HG03342 (cell line): ENCODE measurements around the gene MPV17L.
"Not testable (repeated sequence)": the region's sequence is repeated elsewhere in the genome, so short reads cannot be mapped to it uniquely, and the experiment has no call there.

Experiments
- ATAC-seq: cut with Tn5 transposase; IDR thresholded peaks from one replicate; pipeline ENCODE4 v1.9.1; 2021; ENCODE audit warnings: mild to moderate bottlenecking, moderate library complexity; ENCODE audit not compliant: unreplicated experiment

The MPV17L gene

GRCh38 chr16:15395631-15396508 is at the start of gene MPV17L:
Gene MPV17L, plus strand, starts transcription at chr16:15395754. Its CDS starts 144 bp downstream, at chr16:15395898.
- ATAC-seq, result not testable (repeated sequence)

DNA sequence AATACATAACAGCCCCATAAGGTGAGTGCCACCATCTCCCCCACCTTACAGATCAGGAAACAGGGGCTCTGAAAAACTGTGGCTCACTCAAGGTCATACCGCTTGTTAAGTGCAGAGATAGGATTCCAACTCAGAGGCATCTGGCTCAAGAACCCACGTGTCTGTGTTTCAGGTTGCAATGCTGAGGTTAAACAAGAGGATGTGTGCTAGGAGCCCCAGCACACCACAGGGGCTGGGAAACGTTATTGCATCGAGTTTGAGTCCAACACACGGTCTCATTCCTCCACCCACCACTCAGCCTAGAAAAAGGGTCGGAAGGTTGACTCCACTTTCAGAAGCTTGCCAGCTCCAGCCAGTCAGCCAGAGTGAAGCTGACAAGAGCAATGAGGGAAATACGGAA is 46.8 kb upstream of the MPV17L start:
- not testable (repeated sequence) for ATAC-seq

DNA sequence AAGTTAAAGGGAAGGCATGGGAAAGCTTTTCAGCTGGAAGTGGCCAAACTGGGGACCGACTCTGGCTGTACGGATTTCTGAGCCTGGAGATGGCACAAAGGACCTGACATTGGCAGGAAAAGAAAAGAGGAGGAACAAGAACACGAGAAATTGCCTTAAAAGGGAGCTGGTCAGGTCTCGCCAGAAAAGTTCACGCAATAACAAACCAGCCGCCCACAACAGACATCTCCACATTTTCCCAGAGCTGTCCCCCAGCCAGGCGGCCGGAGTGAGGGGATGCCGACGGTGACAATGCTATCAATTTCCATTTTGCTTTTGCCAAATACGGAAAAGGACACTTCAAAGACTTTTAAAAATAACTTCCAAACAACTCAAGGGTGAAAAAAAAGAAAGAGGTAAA is 44.3 kb upstream of the MPV17L start:
- ATAC-seq, result not testable (repeated sequence)

- not testable (repeated sequence) for ATAC-seq
Measured at GRCh38 chr16:15351745-15352144, 43.8 kb upstream of the MPV17L start.

GRCh38 chr16:15352852-15353251 is 42.7 kb upstream of the MPV17L start:
- ATAC-seq, result not testable (repeated sequence)

- not testable (repeated sequence) for ATAC-seq
Measured at GRCh38 chr16:15354846-15355245, 40.7 kb upstream of the MPV17L start.

GRCh38 chr16:15357495-15357894 is 38.1 kb upstream of the MPV17L start:
- not testable (repeated sequence) for ATAC-seq

DNA sequence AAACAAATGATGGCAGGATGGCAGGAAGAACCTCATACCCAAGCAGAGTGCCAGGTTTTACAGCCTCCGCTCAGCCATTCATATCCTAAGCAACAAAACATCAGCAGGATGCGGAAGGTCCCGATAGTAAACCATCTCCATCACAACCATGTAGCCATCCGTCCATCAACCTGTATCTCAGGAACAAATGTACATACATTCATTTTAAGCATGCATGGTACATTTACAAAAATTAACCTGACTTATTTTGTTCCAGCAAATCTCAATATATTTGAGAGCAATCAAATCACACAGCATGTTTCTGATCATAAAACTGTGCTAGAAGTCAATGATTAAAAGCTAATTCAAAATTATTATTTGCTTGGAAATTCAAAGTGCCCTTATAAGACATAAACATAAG is 17.4 kb upstream of the MPV17L start, which contains the start of gene NPIPA5:
Gene NPIPA5, minus strand, starts transcription at position 101 of the 400 bp plus-strand sequence. Its CDS starts 0 bp downstream, at position 101.
- not testable (repeated sequence) for ATAC-seq

DNA sequence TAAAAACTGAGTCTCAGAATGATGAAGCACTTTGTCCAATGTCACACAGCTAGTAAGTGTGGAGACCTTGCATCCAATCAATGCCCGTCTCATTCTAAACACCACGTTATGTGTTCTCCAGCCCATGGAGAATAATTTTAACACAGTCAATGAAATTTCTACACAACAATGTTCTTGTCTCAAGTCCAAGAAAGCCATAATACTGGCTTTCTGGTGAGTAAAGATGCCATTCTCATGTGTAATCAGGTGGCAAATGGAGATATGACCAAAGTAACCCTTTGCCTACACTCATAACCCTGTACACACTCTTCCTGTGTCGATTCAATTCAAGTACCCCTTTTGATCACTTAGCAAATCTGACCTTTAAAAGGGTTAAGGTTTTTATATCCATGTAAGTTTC is 12.7 kb upstream of the MPV17L start:
- not testable (repeated sequence) for ATAC-seq

DNA sequence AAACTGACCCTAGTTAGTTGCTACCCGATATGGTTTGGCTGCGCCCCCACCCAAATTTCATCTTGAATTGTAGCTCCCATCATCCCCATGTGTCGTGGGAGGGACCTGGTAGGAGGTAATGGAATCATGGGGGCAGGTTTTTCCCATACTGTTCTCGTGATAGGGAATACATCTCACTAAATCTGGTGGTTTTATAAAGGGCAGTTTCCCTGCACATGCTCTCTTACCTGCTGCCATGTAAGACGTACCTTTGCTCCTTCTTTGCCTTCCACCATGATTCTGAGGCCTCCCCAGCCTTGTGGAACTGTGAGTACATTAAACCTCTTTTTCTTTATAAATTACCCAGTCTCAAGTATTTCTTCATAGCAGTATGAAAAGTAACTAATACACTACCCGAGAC is 7.5 kb upstream of the MPV17L start:
- not testable (repeated sequence) for ATAC-seq

- not testable (repeated sequence) for ATAC-seq
Measured at GRCh38 chr16:15389916-15390315, 5.6 kb upstream of the MPV17L start.

DNA sequence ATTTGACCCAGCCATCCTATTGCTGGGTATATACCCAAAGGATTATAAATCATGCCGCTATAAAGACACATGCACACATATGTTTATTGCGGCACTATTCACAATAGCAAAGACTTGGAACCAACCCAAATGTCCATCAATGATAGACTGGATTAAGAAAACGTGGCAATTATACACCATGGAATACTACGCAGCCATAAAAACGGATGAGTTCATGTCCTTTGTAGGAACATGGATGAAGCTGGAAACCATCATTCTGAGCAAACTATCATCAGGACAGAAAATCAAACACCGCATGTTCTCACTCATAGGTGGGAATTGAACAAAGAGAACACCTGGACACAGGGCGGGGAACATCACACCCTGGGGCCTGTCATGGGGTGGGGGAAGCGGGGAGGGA is 2.5 kb upstream of the MPV17L start:
- ATAC-seq, result not testable (repeated sequence)

DNA sequence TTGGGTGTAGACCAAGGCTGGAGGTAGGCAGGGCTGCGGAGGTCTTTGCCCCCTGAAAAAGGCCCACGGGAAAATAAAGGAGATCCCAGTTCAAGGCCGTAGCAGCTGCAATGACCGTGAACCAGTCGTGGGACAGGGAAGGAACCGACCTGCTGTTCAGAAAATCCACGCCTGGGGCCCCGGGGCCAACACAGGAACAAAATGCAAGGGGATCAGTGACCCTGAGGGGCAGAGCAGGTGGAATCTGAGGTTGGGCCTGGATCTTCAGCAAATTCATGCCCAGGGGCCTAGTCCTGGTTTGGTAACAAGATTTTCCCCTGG is 915 bp downstream of the MPV17L start:
- not testable (repeated sequence) for ATAC-seq

DNA sequence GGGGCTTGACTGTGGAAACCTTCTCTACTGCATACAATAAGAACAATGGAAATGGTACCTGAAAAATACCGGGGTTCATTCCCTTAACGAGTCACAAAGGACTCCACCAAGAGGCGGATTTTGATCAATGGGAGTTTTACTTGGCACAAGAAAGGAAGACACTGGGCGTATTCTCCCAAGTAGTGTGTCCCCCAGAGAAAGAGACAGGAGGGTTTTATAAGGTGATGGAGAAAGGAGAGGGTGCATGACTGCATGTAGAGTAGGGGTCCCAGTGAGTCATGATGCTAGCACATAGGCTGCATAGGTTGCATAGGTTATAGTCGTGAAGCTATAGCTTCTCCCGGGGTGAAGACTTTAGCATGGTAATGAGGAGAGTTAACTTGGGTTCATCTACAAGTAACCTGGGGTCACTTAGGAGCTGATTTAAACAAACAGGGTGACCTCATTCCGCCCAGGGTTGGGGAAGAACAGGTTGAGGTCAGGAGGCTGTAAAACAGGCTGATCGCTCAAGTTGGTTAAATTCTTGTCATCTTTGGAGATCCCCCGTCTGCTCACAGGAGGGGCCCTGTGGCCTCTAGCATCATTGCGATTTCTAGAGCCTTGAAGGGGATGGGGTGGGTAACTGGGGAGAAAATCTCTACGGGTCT is 1.5 kb downstream of the MPV17L start:
- no peak for ATAC-seq

DNA sequence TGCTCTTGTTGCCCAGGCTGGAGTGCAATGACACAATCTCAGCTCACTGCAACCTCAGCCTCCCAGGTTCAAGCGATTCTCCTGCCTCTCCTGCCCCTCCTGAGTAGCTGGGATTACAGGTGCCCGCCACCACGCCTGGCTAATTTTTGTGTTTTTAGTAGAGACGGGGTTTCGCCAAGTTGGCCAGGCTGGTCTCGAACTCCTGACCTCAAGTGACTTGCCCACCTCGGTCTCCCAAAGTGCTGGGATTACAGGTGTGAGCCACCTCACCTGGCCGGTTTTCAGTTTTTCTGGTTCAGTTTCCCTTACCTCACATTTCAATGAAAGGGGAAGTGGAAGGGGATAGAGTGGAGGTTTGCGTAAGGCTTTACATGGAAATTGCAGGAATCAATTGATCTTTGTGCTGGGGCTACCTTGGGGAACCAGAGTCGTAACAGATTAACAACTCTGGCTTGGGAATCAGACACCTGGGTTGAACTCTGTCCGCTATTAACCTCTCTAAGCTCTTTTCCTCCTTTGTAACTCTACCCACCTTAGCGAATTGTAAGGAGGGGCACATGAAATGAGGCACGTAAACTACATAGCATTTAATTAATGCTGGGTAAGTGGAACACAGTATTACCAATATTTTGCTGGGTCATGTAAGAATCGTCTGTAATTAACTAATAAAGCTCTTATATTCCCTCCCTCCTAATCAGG is 3.2 kb downstream of the MPV17L start:
- no peak for ATAC-seq

DNA sequence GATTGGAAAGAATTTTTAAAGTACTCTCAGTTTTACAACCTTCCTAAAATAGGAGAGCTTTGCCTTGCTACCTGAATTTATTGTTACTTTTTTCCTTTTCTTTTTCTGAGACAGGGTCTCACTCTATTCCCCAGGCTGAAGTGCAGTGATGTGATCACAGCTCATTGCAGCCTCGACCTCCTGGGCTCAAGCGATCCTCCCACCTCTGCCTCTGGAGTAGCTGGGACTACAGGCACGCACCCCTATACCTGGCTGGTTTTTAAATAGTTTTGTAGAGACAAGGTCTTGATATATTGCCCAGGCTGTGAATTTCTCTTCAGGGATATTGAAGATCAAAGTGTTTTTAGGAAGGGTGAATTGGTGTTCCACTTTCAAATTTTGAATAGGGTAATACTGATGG is 3.8 kb downstream of the MPV17L start:
- ATAC-seq, result no peak

- ATAC-seq, result not testable (repeated sequence)
Measured at GRCh38 chr16:15400314-15400713, 4.8 kb downstream of the MPV17L start.

GRCh38 chr16:15401972-15402371 is 6.4 kb downstream of the MPV17L start:
- no peak for ATAC-seq

GRCh38 chr16:15403392-15403995 is 7.9 kb downstream of the MPV17L start:
- no peak for ATAC-seq

DNA sequence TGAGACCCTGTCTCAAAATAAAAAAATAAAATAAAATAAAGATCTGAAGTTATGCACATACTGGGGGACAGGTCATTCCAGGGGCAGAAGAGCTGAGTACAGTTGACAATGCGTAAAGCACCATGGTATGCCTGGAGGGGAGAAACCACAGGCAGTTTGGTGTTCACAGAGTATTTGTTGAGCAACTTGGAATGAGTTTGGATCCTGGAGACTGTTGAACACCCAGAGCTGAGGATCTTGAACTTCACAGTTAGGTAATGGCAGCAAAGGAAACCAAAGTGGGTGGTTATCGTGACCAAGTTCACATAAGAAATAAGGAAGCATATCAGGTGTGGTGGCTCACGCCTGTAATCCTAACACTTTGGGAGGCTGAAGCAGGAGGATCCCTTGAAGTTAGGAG is 8.5 kb downstream of the MPV17L start:
- ATAC-seq, result not testable (repeated sequence)

DNA sequence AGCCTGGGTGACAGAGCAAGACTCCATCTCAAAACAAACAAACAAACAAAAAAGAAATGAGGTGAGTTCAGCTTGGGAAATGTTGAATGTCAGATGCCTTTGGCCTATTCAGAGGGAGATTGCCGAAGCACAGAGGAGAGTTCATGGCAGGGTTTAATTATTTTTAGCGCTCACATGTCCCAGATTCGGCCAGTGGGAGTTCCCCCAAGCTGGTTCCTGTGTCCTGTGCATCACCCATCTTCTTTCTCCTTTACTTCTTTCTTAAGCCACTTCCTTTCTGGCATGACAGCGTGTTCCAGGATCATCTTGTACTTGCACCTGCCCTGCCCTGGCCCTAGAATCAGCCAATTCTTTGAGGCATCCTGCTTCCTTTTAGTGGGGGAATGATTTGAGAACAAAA is 9.2 kb downstream of the MPV17L start:
- no peak for ATAC-seq
